Kidney (tissue), 14 donors: ENCODE measurements around the gene IBA57. TPM values are rescaled to one million over a fixed set of nuclear protein-coding genes. Genes with fewer than 3 reads are reported as not detected.

ENCODE experiments used
- DNase-seq, 5 donors: peaks; one replicate each; pipeline ENCODE4 v3.0.0-alpha.2; 2013 to 2020
- FAIRE-seq: peaks from 2 replicates; lab custom pipeline; 2012; peaks lifted over from hg19 to GRCh38; lab: Jason Lieb, UNC
- H3K27ac ChIP-seq, 2 donors: one replicate each; pipeline ENCODE4 v1.7.0; 2013; ENCODE audit warnings: low read depth in 2 of 2, low read length in 2 of 2, inconsistent platforms in 1 of 2
- H3K27me3 ChIP-seq: one replicate; pipeline ENCODE4 v1.7.1; 2013; ENCODE audit warnings: low read length, inconsistent platforms; ENCODE audit not compliant: control insufficient read depth, insufficient read depth
- H3K36me3 ChIP-seq, 3 donors: one replicate each; pipeline versions ENCODE4 v1.7.0 to v1.7.1; 2013; ENCODE audit warnings: low read length in 3 of 3, control low read depth in 1 of 3, inconsistent platforms in 1 of 3; ENCODE audit not compliant: insufficient read depth in 3 of 3, control insufficient read depth in 2 of 3
- H3K4me1 ChIP-seq, 3 donors: one replicate each; pipeline versions ENCODE4 v1.7.0 to v1.7.1; 2013; ENCODE audit warnings: low read length in 3 of 3, inconsistent platforms in 1 of 3, low read depth in 1 of 3; ENCODE audit not compliant: control insufficient read depth in 2 of 3, insufficient read depth in 2 of 3
- H3K4me3 ChIP-seq, 3 donors: one replicate each; pipeline versions ENCODE4 v1.7.0 to v1.8.1; 2013; ENCODE audit warnings: low read length in 3 of 3, control low read depth in 1 of 3, inconsistent platforms in 1 of 3
- H3K9ac ChIP-seq, 3 donors: one replicate each; pipeline versions ENCODE4 v1.7.0 to v1.7.1; 2013; ENCODE audit warnings: low read length in 3 of 3, control low read depth in 1 of 3, inconsistent platforms in 1 of 3
- H3K9me3 ChIP-seq, 3 donors: one replicate each; pipeline versions ENCODE4 v1.7.0 to v1.7.1; 2013; ENCODE audit warnings: low read length in 3 of 3, control low read depth in 1 of 3, inconsistent platforms in 1 of 3; ENCODE audit not compliant: control insufficient read depth in 2 of 3, insufficient read depth in 1 of 3
- CTCF ChIP-seq: IDR thresholded peaks from 3 replicates; pipeline ENCODE4 v1.5.1; 2012; ENCODE audit warnings: mild to moderate bottlenecking, moderate library complexity, borderline replicate concordance; ENCODE audit not compliant: insufficient read depth; ENCODE audit errors: extremely low read depth
- intact Hi-C: fragments of 100-400 bp; cut with DNase I; formaldehyde crosslinking; loops from one replicate; pipeline ENCODE4 v1.11.1; 2022
- polyA plus RNA-seq: library from polyadenylated mRNA; stranded (reverse); fragments of 350-450 nt; fragmentation: Illumina TruSeq; extraction: RNeasy Lipid Tissue Mini Kit (QIAGEN cat#74804); gene quantifications from one replicate; pipeline ENCODE4 v1.2.3, GENCODE V29; 2014; ENCODE audit warnings: low read depth, low replicate concordance; ENCODE audit not compliant: insufficient read depth
- total RNA-seq: library from RNA; stranded (reverse); fragmentation: NEBNext Ultra II Directional; extraction: Animal tissue kit (Norgen Biotek cat#: 25700); gene quantifications from one replicate; pipeline ENCODE4 v1.2.1, GENCODE V29; 2021
- donor health status: control.
- donor health status: control.
- donor health status: control.
- donor health status: control.
- donor health status: control.
- donor health status: DM: yes; HTN: yes; CAD: no.
- donor health status: Normal renal cell carcinoma (clear cell type).

IBA57 gene
- total and polyA plus RNA-seq, 2 donors from 2014 or later, result 4.7 to 13.0 TPM

GRCh38 chr1:228142701-228143136 is 22.9 kb upstream of the IBA57 start:
- H3K27me3 ChIP-seq, result no peaks in the 10 kb centered on the region
- peaks cover 0 to 32% (median 20%) of the 10 kb centered on the region in 3 donors for H3K4me1 ChIP-seq
- peak overlapping the region in 1 of 3 donors; percentile 34 for H3K9ac ChIP-seq
- H3K4me3 ChIP-seq, result no peak overlapping the region
- H3K36me3 ChIP-seq, result peaks cover 0 to 6% (median 0%) of the 10 kb centered on the region in 3 donors
- H3K27ac ChIP-seq, result no peak overlapping the region
- TF ChIP-seq CTCF, result no peak
- peak in 1 of 5 donors; percentile 30 for DNase-seq
- no peak for FAIRE-seq
- intact Hi-C loops, result no loop called here
- H3K9me3 ChIP-seq, result no peaks in the 10 kb centered on the region

DNA sequence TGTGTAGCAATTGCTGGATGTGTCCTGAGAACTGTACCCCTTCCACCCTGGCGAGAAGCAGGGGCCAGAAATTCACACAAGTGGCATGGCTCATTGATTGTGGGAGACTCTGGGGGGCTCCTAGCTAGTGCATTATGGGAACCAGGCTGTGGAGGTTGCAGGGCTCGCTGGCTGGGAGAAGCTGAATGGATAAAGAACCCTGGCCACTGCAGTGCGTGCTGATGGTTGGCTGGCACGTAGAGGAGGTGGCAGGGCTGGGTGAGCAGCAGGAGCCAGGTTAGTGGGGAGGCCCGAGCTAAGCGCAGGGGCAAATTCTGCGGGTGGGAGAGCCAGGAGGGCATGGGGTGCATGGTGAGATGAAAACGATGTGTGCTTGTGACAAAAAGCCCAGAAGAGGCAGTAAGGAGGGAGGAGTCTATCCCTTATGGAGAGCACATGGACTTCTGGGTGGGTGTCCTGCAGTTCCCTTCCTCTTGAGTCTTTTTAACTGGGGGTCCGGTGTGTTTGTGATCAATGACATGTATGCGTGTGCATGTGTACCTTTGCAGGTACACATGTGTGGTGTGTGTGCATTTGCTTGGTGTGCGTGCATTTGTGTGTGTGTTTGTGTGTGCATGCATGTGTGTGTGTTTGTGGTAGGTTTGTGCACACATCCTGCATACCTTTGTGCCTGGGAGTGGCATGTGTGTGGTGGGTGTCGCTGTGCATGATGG is 22.0 kb upstream of the IBA57 start:
- H3K27ac ChIP-seq, result no peak overlapping the region
- no peak overlapping the region for H3K9ac ChIP-seq
- intact Hi-C loops, result no loop called here
- H3K9me3 ChIP-seq, result no peaks in the 10 kb centered on the region
- H3K4me1 ChIP-seq, result peaks cover 0 to 34% (median 20%) of the 10 kb centered on the region in 3 donors
- FAIRE-seq, result no peak
- H3K36me3 ChIP-seq, result peaks cover 0 to 9% (median 0%) of the 10 kb centered on the region in 3 donors
- no peak for TF ChIP-seq CTCF
- H3K4me3 ChIP-seq, result no peak overlapping the region
- H3K27me3 ChIP-seq, result no peaks in the 10 kb centered on the region
- peak in 1 of 5 donors; percentile 61 for DNase-seq

GRCh38 chr1:228144193-228144992 is 21.2 kb upstream of the IBA57 start:
- H3K27ac ChIP-seq, result no peak overlapping the region
- H3K4me1 ChIP-seq, result peaks cover 0 to 40% (median 25%) of the 10 kb centered on the region in 3 donors
- H3K4me3 ChIP-seq, result no peak overlapping the region
- FAIRE-seq, result no peak
- no peak overlapping the region for H3K9ac ChIP-seq
- H3K27me3 ChIP-seq, result no peaks in the 10 kb centered on the region
- intact Hi-C loops, result no loop called here
- peaks cover 0 to 13% (median 0%) of the 10 kb centered on the region in 3 donors for H3K36me3 ChIP-seq
- no peak for TF ChIP-seq CTCF
- H3K9me3 ChIP-seq, result no peaks in the 10 kb centered on the region
- DNase-seq, result peak in 2 of 5 donors; percentile 31 to 63
